GM19467 (cell line): ENCODE measurements around the gene ODF2L.

Experiments used
- ATAC-seq: cut with Tn5 transposase; IDR thresholded peaks from one replicate; pipeline ENCODE4 v1.9.1; 2021; ENCODE audit warnings: mild to moderate bottlenecking, moderate library complexity; ENCODE audit not compliant: unreplicated experiment

Gene ODF2L

DNA sequence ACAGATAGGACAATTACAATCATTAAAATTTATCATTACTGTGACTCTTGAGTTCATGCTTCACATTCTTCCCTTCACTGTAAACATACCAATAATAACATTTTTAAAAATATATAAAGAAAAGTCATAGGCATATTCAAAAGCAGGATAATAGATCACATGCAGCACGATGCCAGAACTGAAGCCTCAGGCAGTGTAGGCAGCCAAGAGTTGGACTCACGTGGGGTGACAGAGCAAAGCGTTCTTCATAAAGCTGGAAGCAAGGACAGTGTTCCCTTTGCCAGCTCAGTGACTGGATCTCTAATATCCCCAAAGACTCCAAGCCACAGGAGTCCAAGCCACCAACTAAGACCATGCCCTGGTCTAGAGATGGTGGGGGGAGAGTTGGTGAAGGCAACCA is 77.7 kb downstream of the ODF2L start:
- ATAC-seq, result no peak

DNA sequence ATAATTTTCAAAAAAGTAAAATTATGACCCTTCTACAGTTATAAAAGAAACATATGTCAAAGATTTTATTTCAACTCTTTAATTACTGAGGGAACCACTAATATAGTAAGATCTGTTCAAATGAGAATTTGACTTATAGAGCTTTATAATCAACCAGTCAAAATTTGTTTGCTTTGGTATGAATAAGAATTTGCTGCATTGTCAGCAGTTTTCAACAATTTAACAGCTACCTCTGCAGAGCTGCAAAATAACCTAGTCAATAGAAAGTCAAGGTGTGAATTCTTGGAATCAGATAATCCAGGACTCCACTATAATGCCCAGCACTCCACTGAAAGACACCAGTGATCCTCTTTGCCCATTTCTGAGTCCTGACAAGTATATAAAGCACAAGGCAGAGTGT is 78.2 kb downstream of the ODF2L start:
- ATAC-seq, result no peak

DNA sequence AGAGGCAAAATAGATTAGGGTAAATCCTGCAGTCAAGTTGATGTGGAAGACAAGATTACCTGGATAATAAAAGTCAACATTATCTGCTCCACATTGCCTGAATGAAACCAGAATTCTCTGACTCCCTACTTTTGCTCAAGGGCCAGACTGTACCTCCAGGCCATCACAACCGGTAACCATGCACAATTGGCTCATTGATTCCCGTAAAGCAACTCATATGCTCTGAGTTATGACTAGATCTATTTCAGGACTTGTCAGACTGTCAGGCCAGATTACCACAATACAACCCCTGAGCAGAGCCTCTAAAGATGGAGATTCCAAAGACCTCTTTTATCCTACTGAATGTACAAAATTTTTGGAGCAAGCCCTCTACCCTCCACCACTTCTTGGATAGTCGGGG is 90.4 kb downstream of the ODF2L start:
- ATAC-seq, result no peak

DNA sequence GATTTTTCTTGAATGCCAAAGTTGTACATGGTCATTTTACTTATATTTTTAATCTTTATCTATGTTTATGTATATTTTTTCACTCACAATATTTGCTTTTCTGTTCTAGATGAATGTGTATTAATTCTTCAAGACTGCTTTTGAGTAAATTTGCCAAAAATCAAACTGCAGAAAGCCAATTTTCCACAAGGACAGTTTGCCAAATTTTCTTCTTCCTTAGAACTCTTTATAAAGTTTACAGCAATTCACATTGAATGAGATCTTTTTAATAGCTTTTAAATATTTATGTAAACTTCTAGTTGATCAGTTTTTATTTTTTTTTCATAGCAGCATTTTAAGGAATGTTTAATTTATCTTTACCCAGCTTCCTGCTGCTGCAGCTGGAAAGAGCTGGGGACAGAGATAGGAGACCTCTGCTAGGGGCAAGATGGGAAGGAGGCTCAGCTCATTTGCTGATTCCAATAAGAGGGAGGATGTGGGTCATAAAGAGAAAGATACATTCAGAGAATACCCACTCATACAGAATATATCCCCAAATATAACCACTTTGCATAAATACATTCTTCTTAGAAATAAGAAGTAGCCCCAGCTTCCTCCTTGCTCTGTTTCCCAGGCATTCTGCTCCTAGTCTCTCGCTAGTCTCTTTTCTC is 93.0 kb downstream of the ODF2L start:
- no peak for ATAC-seq
